ENCODE data around the gene FLOT2.
A peak's percentile ranks its signal among the peaks of the same experiment; 100 is the strongest.
"Not testable (repeated sequence)": the region's sequence is repeated elsewhere in the genome, so short reads cannot be mapped to it uniquely, and the experiment has no call there.

The FLOT2 gene

GRCh38 chr17:28871056-28871579, 26.4 kb downstream of the FLOT2 start:
- peak; percentile 54 to 60 for DNase-seq

- DNase-seq, result no peak
These were observed 30.3 kb downstream of the FLOT2 start for GRCh38 chr17:28867276-28867675.

GRCh38 chr17:28865946-28866752, 31.4 kb downstream of the FLOT2 start:
- DNase-seq, result no peak

GRCh38 chr17:28864991-28865849, 32.3 kb downstream of the FLOT2 start:
- no peak for DNase-seq

- DNase-seq, result no peak
These were observed 33.6 kb downstream of the FLOT2 start for GRCh38 chr17:28863953-28864352.

- no peak for DNase-seq
These were observed 35.0 kb downstream of the FLOT2 start for GRCh38 chr17:28862561-28862960.

- DNase-seq, result no peak
These were observed 35.9 kb downstream of the FLOT2 start for GRCh38 chr17:28861393-28862203.

GRCh38 chr17:28860363-28860808, 37.1 kb downstream of the FLOT2 start:
- DNase-seq, result no peak

GRCh38 chr17:28858801-28859355, 38.7 kb downstream of the FLOT2 start:
- DNase-seq, result no peak

GRCh38 chr17:28857905-28858800, 39.4 kb downstream of the FLOT2 start:
- DNase-seq, result no peak

GRCh38 chr17:28856028-28856574, 41.4 kb downstream of the FLOT2 start:
- DNase-seq, result no peak

GRCh38 chr17:28855336-28855679, 42.2 kb downstream of the FLOT2 start:
- DNase-seq, result no peak

GRCh38 chr17:28854457-28855335, 42.8 kb downstream of the FLOT2 start, which contains the start of gene ERAL1:
TSS of gene ERAL1 (plus strand) at chr17:28855016. CDS start at chr17:28855035, 19 bp downstream.
- DNase-seq, result peak; percentile 88

- no peak for DNase-seq
These were observed 44.2 kb downstream of the FLOT2 start for GRCh38 chr17:28853295-28853694.

- DNase-seq, result no peak
These were observed 48.3 kb downstream of the FLOT2 start for GRCh38 chr17:28849281-28849680.

- DNase-seq, result peak; percentile 71 to 76
These were observed 48.9 kb downstream of the FLOT2 start for GRCh38 chr17:28848667-28849066.

- DNase-seq, result not testable (repeated sequence)
These were observed 50.8 kb downstream of the FLOT2 start for GRCh38 chr17:28846699-28847098.

- no peak for DNase-seq
These were observed 51.3 kb downstream of the FLOT2 start for GRCh38 chr17:28846231-28846630.

- DNase-seq, result no peak
These were observed 53.8 kb downstream of the FLOT2 start for GRCh38 chr17:28843816-28844148.

All from activated T-cell treated with anti-CD3 and anti-CD28 coated beads, Interleukin-2, amount 50 U/mL, for 48 hours (primary cell).